COR-L47 (cell line): ENCODE measurements around the gene KHSRP.
"Not testable (repeated sequence)": the region's sequence is repeated elsewhere in the genome, so short reads cannot be mapped to it uniquely, and the experiment has no call there.

Source experiments
- DNase-seq: peaks from one replicate; lab custom pipeline; 2025; lab: John Stamatoyannopoulos, UW

The KHSRP gene

DNA sequence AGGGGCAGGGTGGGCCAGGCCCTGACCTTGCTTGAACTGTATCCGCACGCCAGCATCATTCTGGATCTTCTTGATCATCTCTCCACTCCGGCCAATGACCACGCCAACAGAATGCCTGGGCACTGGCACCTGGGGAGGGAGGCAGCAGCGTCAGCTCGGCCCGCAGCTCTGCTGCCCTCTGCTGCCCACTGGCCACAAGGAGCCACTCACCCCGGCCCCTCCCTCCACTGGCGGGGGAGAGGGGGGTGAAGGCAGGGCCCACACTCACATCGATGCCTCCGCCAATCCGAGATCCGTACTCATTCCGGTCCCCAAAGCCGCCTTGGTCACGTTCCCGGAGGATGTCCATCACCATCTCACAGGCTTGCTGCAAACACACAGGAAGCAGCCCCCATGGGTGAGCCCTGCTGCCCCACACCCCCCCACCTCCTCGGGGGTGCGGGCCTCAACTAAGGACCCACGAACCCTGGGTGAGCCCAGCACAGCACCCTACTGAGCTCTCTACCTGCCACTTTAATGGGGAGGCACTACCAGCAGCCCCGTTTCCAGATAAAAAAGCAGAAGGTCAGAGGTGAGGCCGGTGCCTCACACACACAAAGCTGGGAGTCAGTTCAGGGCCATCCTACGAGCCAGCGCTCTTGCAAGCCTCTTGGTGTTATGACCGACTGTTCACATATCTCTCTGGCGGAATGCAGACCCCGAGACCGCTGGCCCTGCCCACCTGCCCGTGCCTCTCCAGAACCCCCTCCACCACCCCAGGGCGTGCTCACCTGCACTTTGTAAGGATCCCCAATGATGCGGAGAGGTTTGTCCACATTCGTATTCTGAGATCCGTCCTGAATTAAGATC is 6.7 kb downstream of the KHSRP start:
- no peak for DNase-seq

- no peak for DNase-seq
These were observed 7.8 kb downstream of the KHSRP start for GRCh38 chr19:6416658-6417405.

DNA sequence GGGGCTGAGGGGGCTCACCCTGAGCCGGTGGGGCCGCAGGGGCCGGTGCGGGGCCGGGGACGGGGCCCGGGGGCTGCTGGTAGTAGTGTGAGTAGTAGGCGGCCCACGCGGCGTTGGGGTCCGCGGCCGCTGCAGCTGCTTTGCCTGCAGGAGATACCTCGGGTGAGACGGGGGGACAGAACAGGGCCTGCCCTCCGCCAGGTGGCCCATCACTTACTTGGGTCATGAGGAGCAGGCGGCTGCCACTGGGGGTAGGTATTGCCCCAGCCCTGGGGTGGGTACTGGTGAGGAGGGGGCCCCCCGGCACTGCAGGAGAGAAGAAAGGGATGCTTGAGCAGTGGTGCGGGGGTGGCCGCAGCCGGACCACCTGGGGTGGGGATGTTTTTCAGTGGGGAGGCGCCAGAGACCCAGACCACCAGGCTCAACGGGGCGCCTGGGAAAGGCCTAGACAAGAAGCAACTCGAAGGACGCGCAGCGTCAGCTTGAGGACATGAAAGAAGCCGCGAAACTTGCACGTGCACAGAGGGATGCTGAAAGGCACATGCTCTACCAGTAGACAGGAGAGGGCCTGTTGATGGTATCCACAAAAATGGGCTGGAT is 8.9 kb downstream of the KHSRP start:
- no peak for DNase-seq

- DNase-seq: no peak
These were observed 9.6 kb downstream of the KHSRP start for GRCh38 chr19:6414793-6415590.

GRCh38 chr19:6413721-6414643 is 10.6 kb downstream of the KHSRP start:
- DNase-seq: no peak

GRCh38 chr19:6413291-6413690 is 11.3 kb downstream of the KHSRP start:
- no peak for DNase-seq

DNA sequence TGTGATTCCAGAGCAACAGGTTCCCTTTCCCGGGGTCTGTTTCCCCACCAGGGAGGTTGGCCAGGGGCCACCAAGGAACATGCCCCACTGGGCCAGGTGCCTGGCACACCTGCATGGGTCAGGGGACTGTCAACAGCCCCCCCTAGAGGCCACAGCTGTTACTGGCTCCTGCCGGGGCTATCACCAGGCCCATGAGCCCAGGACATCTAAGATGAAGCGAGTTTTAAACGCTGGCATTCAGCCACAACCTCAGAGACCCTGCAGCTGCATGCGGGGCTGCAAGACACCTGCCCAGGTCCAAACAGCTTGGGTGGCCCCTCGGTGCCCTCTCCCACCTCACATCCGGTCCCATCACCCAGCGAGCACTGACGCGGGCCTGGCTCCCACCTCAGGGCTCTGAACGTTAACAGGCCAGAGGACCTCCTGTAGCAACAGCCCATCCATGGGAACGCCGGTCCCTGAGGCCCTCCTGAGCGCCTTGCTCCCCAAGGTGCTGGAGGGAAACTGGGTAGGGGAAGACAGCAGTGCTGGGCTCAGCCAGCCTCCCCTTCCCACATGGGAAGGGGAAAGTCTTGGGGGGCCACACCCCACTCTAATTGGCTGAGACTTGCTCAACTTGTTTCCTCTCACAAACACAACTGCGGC is 12.0 kb downstream of the KHSRP start:
- peak; percentile 12 for DNase-seq

DNA sequence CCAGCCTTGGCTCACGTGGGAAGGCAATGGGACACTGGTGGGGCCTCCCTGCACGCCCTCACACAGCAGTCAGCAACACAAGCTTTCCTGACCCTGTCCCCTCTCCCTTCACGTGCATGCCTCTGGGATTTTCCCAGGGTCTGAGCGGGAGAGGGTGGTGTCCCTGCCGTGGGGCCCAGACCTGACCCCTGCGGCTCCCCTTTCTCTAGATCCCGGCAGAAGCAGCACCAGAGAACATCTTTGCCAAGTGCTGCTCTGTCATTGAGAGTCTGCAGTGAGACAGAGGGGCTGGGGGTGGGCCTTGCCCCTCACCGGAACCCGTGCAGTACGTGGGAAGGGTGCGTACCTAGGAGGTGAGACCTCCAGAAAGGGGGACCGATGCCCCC is 12.6 kb downstream of the KHSRP start:
- DNase-seq: no peak

- no peak for DNase-seq
These were observed 15.3 kb downstream of the KHSRP start for GRCh38 chr19:6409346-6409745.

DNA sequence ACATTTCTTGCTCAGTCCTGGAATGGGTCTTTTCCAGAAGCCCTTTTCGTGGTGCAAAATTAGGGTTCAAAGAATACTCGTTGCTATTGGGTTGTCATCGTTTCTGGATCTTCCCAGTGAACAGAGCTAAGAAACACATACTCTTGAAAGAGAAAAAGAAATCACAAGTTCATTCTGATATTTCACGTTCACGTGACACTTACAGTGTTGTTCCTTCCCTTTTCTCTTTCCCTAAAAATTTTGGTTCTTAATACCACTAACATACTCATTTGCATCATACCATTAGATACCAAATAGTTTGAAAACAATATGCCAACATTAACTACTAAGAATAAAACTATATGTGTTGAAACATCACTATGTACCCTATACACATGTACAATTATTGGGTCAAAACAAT is 18.2 kb downstream of the KHSRP start:
- no peak for DNase-seq

GRCh38 chr19:6402837-6403608 is 21.6 kb downstream of the KHSRP start:
- DNase-seq: peak; percentile 21

GRCh38 chr19:6402058-6402457 is 22.6 kb downstream of the KHSRP start:
- no peak for DNase-seq

- not testable (repeated sequence) for DNase-seq
These were observed 24.3 kb downstream of the KHSRP start for GRCh38 chr19:6400062-6400944.

GRCh38 chr19:6396305-6396704 is 28.3 kb downstream of the KHSRP start:
- no peak for DNase-seq

DNA sequence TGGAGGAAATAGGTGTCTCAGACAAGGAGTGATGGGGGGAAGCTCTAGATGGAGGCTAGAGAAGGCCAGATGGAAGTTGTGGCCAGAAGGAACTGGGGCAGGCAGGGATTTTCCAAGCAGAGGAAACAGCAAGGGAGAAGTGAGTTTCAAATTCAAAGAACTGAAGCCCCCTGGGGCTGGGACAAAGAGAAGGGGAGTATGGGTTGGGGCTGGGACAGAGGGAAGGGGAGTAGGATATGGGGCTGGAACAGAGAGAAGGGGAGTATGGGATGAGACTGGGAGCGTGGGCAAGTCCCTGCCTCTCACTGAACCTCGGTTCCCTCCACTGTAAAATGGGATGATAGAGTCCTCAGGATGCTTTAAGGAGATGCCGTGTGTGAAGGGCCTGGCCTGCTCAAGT is 29.8 kb downstream of the KHSRP start:
- no peak for DNase-seq

DNA sequence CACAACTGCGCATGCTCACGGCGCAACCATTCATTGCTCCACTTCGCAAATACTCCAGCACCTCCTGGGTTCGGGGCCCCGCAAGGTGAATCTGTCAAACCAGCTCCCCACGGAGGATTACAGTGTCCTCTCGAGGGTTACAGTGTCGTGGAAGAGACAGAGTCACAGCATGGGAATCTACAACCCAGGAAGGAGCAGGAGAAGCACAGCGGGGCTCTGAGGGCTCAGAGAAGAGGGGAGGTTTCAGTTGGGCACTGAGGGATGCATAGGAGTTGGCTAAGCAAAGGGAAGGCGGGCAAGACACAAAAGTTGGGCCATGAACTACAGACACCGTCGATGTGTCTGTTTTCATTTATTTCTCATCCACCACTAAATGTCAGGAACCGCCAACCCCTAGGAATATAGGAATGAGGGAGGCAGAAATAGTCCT is 30.6 kb downstream of the KHSRP start:
- no peak for DNase-seq

- peak; percentile 94 for DNase-seq
These were observed 31.3 kb downstream of the KHSRP start, which contains the start of gene GTF2F1 for GRCh38 chr19:6393074-6393982. Gene GTF2F1 (minus strand): TSS chr19:6393164. CDS start chr19:6392995, 169 bp downstream.
